Heart right ventricle (tissue), 16 donors: ENCODE data around the gene KCNK3. TPM values are rescaled to one million over a fixed set of nuclear protein-coding genes. Genes with fewer than 3 reads are reported as not detected.

Experiments
- ATAC-seq, 8 donors: fragments of 200-7000 bp; cut with Tn5 transposase; one replicate each; pipeline ENCODE4 v1.9.1; 2020; ENCODE audit warnings: mild to moderate bottlenecking in 8 of 8, moderate library complexity in 8 of 8, moderate number of reproducible peaks in 1 of 8
- DNase-seq, 2 donors: peaks; one replicate each; pipeline ENCODE4 v3.0.0-alpha.2; 2020
- H3K27ac ChIP-seq, 10 donors: fragments of 200-600 bp; sonication (generic) in 2 of 10; one replicate each; pipeline versions ENCODE4 v1.5.0 to v1.8.0; 2020 to 2022; ENCODE audit warnings: mild to moderate bottlenecking in 3 of 10
- H3K27me3 ChIP-seq, 7 donors: fragments of 200-600 bp; one replicate each; pipeline ENCODE4 v1.8.0; 2021 to 2022; ENCODE audit warnings: mild to moderate bottlenecking in 2 of 7
- H3K36me3 ChIP-seq, 9 donors: fragments of 200-600 bp; sonication (generic) in 1 of 9; one replicate each; pipeline versions ENCODE4 v1.5.0 to v1.8.0; 2020 to 2022; ENCODE audit warnings: mild to moderate bottlenecking in 2 of 9
- H3K4me1 ChIP-seq, 9 donors: fragments of 200-600 bp; sonication (generic) in 1 of 9; one replicate each; pipeline versions ENCODE4 v1.5.0 to v1.8.0; 2020 to 2022; ENCODE audit warnings: mild to moderate bottlenecking in 4 of 9
- H3K4me3 ChIP-seq, 10 donors: fragments of 200-600 bp; sonication (generic) in 2 of 10; one replicate each; pipeline versions ENCODE4 v1.5.0 to v1.8.0; 2020 to 2022; ENCODE audit warnings: mild to moderate bottlenecking in 7 of 10, moderate library complexity in 2 of 10
- H3K9me3 ChIP-seq, 11 donors: fragments of 200-600 bp in 10 of 11; sonication (generic) in 2 of 11; one replicate each; pipeline versions ENCODE4 v1.5.0 to v1.8.0; 2013 to 2022; ENCODE audit warnings: mild to moderate bottlenecking in 2 of 11, control low read depth in 1 of 11, moderate library complexity in 1 of 11
- WGBS, 2 donors: extraction: QIAGEN DNeasy Blood & Tissue Kit; methylation state at CpG; one replicate each; pipeline ENCODE4 v1.1.7; 2013; ENCODE audit warnings: inconsistent platforms in 1 of 2; 5-methylcytosine and 5-hydroxymethylcytosine counted together
- intact Hi-C, 10 donors: fragments of 100-400 bp; cut with DNase I; formaldehyde crosslinking; loops; one replicate each; pipeline versions ENCODE4 v1.11.1 to v1.14.2; 2022
- polyA plus RNA-seq, 2 donors: library from polyadenylated mRNA; stranded (reverse); fragments of 200-250 nt; gene quantifications; one replicate each; pipeline ENCODE4 v1.2.3, GENCODE V29; 2013
- total RNA-seq, 10 donors: library from RNA; stranded (reverse); fragmentation: NEBNext Ultra II Directional in 3 of 10; extraction: Animal tissue kit (Norgen Biotek cat#: 25700) in 3 of 10; gene quantifications; one replicate each; pipeline versions ENCODE4 v1.2.1 to v1.2.4, GENCODE V29; 2021 to 2023
- TF ChIP-seq, protein P1 (sequence below), 9 donors: fragments of 200-600 bp; sonication (generic) in 2 of 9; IDR thresholded peaks; one replicate each; pipeline versions ENCODE4 v1.5.0 to v1.8.0; 2021 to 2022; ENCODE audit warnings: antibody characterized with exemption in 9 of 9, mild to moderate bottlenecking in 5 of 9, moderate library complexity in 1 of 9
- donor health status: Arrhythmogenic right ventricular cardiomyopathy.
- donor health status: ischemic (EF 13 %, LVEDD 7.1; RV severe dilation, severe dysfunction).
- donor health status: healthy with polysubstance abuse.
- donor health status: DM: no; HTN: yes; CAD: no.
- donor health status: DM: no; HTN: no; CAD: no.
- donor health status: ischemic (EF 25% LVEDD 6.9; RV normal size, moderate dysfunction).
- donor health status: ischemic (EF 25% LVEDD 5.7; RV mildly dilated, moderate dysfunction).
- donor health status: healthy.
- donor health status: DM: yes; HTN: yes; CAD: no.
- donor health status: Ischemic cardiomyopathy.
- donor health status: ischemic (EF 35%, LVEDD 5.7; RV mildly dilated, moderate dysfunction).
- donor health status: nonischemic (EF 11% LVEDD 7.7; RV severe dilation, severe dysfunction).
- donor health status: DM: yes; HTN: yes; CAD: no.
- donor health status: PGD.
- donor health status: ischemic (EF 29% LVEDD 5.4; RV normal size, mild dysfunction).
- donor health status: nonischemic (EF 23%, LVEDD 6.1; RV moderate dilation, normal function).

The KCNK3 gene
- total and polyA plus RNA-seq, 12 donors: 0.19 to 6.8 (median 0.99) TPM

DNA sequence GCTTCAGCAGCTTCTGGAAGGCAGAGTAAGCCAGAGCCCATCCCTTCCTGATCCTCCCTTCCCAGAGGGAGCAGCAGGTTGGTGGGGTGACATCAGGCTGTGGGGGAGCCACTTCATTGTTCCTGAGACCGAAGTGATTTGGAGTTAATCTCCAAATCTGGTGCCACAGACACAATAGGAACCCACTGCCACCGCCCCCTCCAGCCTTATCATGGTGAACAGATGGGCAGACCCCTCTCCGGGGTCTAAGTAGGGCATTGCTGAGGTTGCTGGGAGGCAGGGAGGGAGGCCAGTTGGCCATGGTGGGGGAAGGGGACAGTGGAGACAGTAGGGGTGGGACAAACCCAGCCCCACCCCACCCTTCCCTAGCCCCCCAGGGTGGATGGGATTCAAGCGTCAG is 46.0 kb downstream of the KCNK3 start:
- no peak for ATAC-seq
- H3K27ac ChIP-seq: no peak overlapping the region
- no peaks in the 10 kb centered on the region for H3K9me3 ChIP-seq
- H3K4me3 ChIP-seq: no peak overlapping the region
- TF ChIP-seq, protein P1, sequence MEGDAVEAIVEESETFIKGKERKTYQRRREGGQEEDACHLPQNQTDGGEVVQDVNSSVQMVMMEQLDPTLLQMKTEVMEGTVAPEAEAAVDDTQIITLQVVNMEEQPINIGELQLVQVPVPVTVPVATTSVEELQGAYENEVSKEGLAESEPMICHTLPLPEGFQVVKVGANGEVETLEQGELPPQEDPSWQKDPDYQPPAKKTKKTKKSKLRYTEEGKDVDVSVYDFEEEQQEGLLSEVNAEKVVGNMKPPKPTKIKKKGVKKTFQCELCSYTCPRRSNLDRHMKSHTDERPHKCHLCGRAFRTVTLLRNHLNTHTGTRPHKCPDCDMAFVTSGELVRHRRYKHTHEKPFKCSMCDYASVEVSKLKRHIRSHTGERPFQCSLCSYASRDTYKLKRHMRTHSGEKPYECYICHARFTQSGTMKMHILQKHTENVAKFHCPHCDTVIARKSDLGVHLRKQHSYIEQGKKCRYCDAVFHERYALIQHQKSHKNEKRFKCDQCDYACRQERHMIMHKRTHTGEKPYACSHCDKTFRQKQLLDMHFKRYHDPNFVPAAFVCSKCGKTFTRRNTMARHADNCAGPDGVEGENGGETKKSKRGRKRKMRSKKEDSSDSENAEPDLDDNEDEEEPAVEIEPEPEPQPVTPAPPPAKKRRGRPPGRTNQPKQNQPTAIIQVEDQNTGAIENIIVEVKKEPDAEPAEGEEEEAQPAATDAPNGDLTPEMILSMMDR (IDR thresholded peaks at IDR 0.05): no peak
- 65 to 87% methylated on average over 4 of the region's 4 CpGs for WGBS, 2 donors
- peaks cover 2 to 14% (median 8%) of the 10 kb centered on the region in 9 donors for H3K4me1 ChIP-seq
- no peak for DNase-seq
- H3K27me3 ChIP-seq: no peaks in the 10 kb centered on the region
- intact Hi-C loops: loop anchor here in 1 of 10 donors (5.0 kb wide), 1 partner anchor 46 kb away; the partner anchor contains the start of gene KCNK3
- H3K36me3 ChIP-seq: no peaks in the 10 kb centered on the region

DNA sequence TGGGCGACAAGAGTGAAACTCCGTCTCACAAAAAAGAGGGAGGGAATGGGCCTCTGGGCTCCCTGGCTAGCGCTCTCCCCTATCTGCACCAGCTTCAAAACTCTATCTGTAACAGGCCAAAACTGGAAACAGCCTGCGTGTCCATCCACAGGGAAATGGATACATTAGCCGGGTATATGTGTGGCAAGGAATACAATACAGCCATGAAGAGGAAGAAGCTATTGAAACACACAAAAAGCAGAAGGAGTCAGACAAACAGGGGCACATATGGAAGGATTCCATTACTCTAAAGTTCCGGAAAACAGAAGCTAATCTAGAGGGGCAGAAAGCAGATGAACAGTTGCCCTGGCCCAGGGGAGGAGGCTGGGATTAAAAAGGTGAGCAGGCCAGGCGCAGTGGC is 47.0 kb downstream of the KCNK3 start:
- Histone ChIP-seq H3K27me3 (no peaks in the 10 kb centered on the region), H3K9me3 (no peaks in the 10 kb centered on the region), H3K27ac (no peak overlapping the region), H3K4me3 (no peak overlapping the region), H3K4me1 (peaks cover 2 to 14% (median 8%) of the 10 kb centered on the region in 9 donors), H3K36me3 (no peaks in the 10 kb centered on the region)
- DNase-seq (no peak), ATAC-seq (no peak)
- TF ChIP-seq, protein P1 (IDR thresholded peaks at IDR 0.05): no peak
- intact Hi-C loops: loop anchor here in 1 of 10 donors (5.0 kb wide), 1 partner anchor 47 kb away; the partner anchor contains the start of gene KCNK3
- 96 to 98% methylated on average over 7 of the region's 7 CpGs for WGBS, 2 donors

DNA sequence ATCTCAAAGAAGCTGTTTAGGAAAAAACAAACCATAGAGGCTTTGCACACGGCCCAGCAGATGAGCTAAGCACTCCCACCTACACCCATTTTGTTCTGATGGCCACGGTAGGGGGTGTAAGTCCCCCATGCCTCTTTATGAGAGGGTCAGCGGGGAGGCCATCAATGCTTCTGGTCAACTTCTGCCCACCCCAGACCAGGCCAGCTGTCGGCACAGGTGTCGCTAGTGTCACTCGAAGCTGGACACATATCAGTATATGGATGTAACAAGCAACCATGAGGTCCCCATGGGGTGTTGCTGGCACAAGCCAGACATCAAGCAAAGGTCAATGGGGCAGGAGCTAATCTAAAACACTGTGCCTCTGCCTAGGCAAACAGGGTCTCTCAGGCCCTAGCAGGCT is 47.8 kb downstream of the KCNK3 start:
- ATAC-seq: no peak
- no peaks in the 10 kb centered on the region for H3K27me3 ChIP-seq
- TF ChIP-seq, protein P1 (IDR thresholded peaks at IDR 0.05): no peak
- WGBS, 2 donors: 70 to 83% methylated on average over 6 of the region's 6 CpGs
- H3K4me1 ChIP-seq: peaks cover 2 to 12% (median 8%) of the 10 kb centered on the region in 9 donors
- intact Hi-C loops: no loop called here
- H3K4me3 ChIP-seq: no peak overlapping the region
- no peak overlapping the region for H3K27ac ChIP-seq
- no peaks in the 10 kb centered on the region for H3K36me3 ChIP-seq
- H3K9me3 ChIP-seq: no peaks in the 10 kb centered on the region
- DNase-seq: no peak

DNA sequence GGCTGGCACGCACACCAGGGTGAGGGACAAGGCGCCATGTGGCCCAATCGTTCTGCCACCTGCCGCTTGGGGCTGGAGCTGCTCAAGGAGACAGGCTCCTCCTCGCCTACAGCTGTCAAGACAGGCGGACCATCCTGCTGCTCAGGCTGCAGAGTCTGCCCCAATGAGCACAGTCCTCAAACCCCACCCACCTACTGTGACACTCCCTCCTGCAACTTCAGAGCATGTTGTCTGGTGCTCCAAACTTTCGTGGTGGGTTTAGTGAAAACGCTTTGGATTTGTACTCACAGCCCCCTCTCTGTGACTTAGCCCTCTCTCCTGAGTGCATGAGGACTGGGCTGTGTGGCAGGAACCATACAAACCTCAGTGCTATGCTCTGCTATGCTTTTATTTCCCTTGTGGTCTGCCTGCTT is 48.4 kb downstream of the KCNK3 start:
- WGBS, 2 donors: 55 to 63% methylated on average over 8 of the region's 8 CpGs
- H3K27ac ChIP-seq: no peak overlapping the region
- DNase-seq: no peak
- TF ChIP-seq, protein P1 (IDR thresholded peaks at IDR 0.05): no peak
- H3K4me1 ChIP-seq: peaks cover 1 to 7% (median 5%) of the 10 kb centered on the region in 9 donors
- H3K36me3 ChIP-seq: no peaks in the 10 kb centered on the region
- intact Hi-C loops: no loop called here
- ATAC-seq: no peak
- H3K9me3 ChIP-seq: no peaks in the 10 kb centered on the region
- H3K4me3 ChIP-seq: no peak overlapping the region
- H3K27me3 ChIP-seq: no peaks in the 10 kb centered on the region
